PC-9 (cell line): Measurements from ENCODE around the gene LSM3.

Source experiments
- CTCF ChIP-seq: fragments of 200-600 bp; sonication (generic); conservative IDR thresholded peaks from 2 replicates; pipeline ENCODE4 v1.6.1; 2017; ENCODE audit warnings: mixed run types, antibody characterized with exemption, mild to moderate bottlenecking, moderate library complexity
- EZH2 ChIP-seq: fragments of 200-600 bp; sonication (generic); IDR thresholded peaks from 2 replicates; pipeline ENCODE4 v1.8.0; 2017; ENCODE audit warnings: antibody characterized with exemption, low read depth

GRCh38 chr3:14156843-14157561 is 21.6 kb upstream of the LSM3 start:
- no peak for TF ChIP-seq EZH2
- TF ChIP-seq CTCF: no peak
